Measurements from ENCODE around the gene NAALADL2.
"Not testable (repeated sequence)": the region's sequence is repeated elsewhere in the genome, so short reads cannot be mapped to it uniquely, and the experiment has no call there.

NAALADL2 gene

GRCh38 chr3:175129571-175129970 is 270.4 kb downstream of the NAALADL2 start:
- no peak for DNase-seq (ENCODE audit: low read depth in 2 of 2)

- DNase-seq (ENCODE audit: low read depth in 2 of 2): not testable (repeated sequence)
Observed at GRCh38 chr3:175131866-175132265, 272.7 kb downstream of the NAALADL2 start.

- not testable (repeated sequence) for DNase-seq (ENCODE audit: low read depth in 2 of 2)
Observed at GRCh38 chr3:175132706-175133105, 273.6 kb downstream of the NAALADL2 start.

- no peak for DNase-seq (ENCODE audit: low read depth in 2 of 2)
Observed at GRCh38 chr3:175144368-175144767, 285.2 kb downstream of the NAALADL2 start.

- DNase-seq (ENCODE audit: low read depth in 2 of 2): no peak
Observed at GRCh38 chr3:175146258-175146657, 287.1 kb downstream of the NAALADL2 start.

- DNase-seq (ENCODE audit: low read depth in 2 of 2): no peak
Observed at GRCh38 chr3:175149675-175150074, 290.5 kb downstream of the NAALADL2 start.

- DNase-seq (ENCODE audit: low read depth in 2 of 2): no peak
Observed at GRCh38 chr3:175150812-175151401, 291.8 kb downstream of the NAALADL2 start.

GRCh38 chr3:175153595-175153994 is 294.5 kb downstream of the NAALADL2 start:
- DNase-seq (ENCODE audit: low read depth in 2 of 2): no peak

- no peak for DNase-seq (ENCODE audit: low read depth in 2 of 2)
Observed at GRCh38 chr3:175155172-175155571, 296.0 kb downstream of the NAALADL2 start.

- no peak for DNase-seq (ENCODE audit: low read depth in 2 of 2)
Observed at GRCh38 chr3:175159202-175159601, 300.1 kb downstream of the NAALADL2 start.

GRCh38 chr3:175161291-175161690 is 302.2 kb downstream of the NAALADL2 start:
- no peak for DNase-seq (ENCODE audit: low read depth in 2 of 2)

- DNase-seq (ENCODE audit: low read depth in 2 of 2): no peak
Observed at GRCh38 chr3:175163686-175164085, 304.6 kb downstream of the NAALADL2 start.

- DNase-seq (ENCODE audit: low read depth in 2 of 2): not testable (repeated sequence)
Observed at GRCh38 chr3:175173117-175173516, 314.0 kb downstream of the NAALADL2 start.

GRCh38 chr3:175176556-175176955 is 317.4 kb downstream of the NAALADL2 start:
- DNase-seq (ENCODE audit: low read depth in 2 of 2): no peak

GRCh38 chr3:175179055-175179454 is 319.9 kb downstream of the NAALADL2 start:
- no peak for DNase-seq (ENCODE audit: low read depth in 2 of 2)

- no peak for DNase-seq (ENCODE audit: low read depth in 2 of 2)
Observed at GRCh38 chr3:175184392-175184791, 325.3 kb downstream of the NAALADL2 start.

- DNase-seq (ENCODE audit: low read depth in 2 of 2): no peak
Observed at GRCh38 chr3:175185903-175186302, 326.8 kb downstream of the NAALADL2 start.

- no peak for DNase-seq (ENCODE audit: low read depth in 2 of 2)
Observed at GRCh38 chr3:175186511-175186910, 327.4 kb downstream of the NAALADL2 start.

- DNase-seq (ENCODE audit: low read depth in 2 of 2): no peak
Observed at GRCh38 chr3:175187586-175187985, 328.5 kb downstream of the NAALADL2 start.

- DNase-seq (ENCODE audit: low read depth in 2 of 2): no peak
Observed at GRCh38 chr3:175192536-175192935, 333.4 kb downstream of the NAALADL2 start.

- DNase-seq (ENCODE audit: low read depth in 2 of 2): no peak
Observed at GRCh38 chr3:175193815-175194518, 334.8 kb downstream of the NAALADL2 start.

- no peak for DNase-seq (ENCODE audit: low read depth in 2 of 2)
Observed at GRCh38 chr3:175198991-175199783, 340.1 kb downstream of the NAALADL2 start.

GRCh38 chr3:175199961-175200360 is 340.8 kb downstream of the NAALADL2 start:
- DNase-seq (ENCODE audit: low read depth in 2 of 2): no peak

Data from activated CD8-positive, alpha-beta memory T cell treated with anti-CD3 and anti-CD28 coated beads for 4 hours (primary cell).